Measurements from ENCODE around the gene EIF4A2.
"Not testable (repeated sequence)": the region's sequence is repeated elsewhere in the genome, so short reads cannot be mapped to it uniquely, and the experiment has no call there.

Gene EIF4A2

DNA sequence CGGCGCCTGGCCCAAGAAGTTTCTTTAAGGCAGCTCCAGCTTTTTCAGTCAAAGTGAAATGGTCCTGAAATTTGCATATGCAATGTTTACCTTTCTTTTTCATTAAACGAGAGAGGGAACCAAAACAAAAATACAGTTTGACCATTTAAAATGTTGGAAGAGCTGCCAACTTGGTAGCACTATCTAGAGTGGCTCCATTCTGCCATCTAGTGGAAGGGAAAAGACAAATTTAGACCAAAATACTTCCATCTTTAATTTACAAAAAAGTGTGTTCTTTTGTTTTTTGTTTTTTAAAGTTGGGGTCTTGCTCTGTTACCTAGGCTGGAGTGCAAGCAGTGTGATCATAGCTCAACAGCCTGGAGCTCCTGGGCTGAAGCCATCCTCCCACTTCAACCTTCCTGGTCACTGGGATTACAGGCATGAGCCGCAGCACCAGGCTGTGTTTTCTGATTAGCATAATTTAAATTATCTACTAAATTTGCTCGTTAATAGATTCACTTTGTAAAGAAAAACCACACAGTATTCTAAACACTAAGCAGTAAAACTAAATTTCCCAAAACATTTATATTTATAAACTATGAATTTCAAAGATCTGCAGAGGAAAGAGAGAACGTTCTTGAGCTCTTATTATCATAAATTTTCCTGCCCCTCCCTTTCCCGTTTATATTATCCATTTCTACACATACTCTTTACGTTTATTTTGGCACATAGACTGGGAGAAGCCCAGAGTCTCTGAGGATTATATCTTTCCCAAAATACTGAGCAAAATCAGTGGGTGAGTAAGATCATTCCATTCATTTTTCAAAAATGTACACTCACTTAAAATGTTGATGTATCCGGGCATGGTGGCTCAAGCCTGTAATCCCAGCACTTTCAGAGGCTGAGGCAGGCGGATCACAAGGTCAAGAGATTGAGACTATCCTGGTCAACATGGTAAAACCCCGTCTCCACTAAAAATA is 38.3 kb downstream of the EIF4A2 start:
- no peak for DNase-seq (ENCODE audit: low spot score)

DNA sequence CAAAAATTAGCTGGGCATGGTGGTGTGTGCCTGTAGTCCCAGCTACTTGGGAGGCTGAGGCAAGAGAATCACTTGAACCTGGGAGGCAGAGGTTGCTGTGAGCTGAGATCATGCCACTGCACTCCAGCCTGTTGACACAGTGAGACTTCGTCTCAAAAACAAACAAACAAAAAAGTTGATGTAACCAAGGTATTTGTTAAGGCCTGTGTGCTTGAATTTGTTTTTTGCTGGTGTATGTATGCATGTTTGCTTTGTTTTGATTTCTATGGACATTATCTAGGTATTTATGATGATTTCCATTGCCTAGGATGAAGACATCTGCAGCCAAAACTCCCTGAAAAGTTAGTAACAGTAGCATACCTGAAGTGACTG is 39.0 kb downstream of the EIF4A2 start:
- not testable (repeated sequence) for DNase-seq (ENCODE audit: low spot score)

DNA sequence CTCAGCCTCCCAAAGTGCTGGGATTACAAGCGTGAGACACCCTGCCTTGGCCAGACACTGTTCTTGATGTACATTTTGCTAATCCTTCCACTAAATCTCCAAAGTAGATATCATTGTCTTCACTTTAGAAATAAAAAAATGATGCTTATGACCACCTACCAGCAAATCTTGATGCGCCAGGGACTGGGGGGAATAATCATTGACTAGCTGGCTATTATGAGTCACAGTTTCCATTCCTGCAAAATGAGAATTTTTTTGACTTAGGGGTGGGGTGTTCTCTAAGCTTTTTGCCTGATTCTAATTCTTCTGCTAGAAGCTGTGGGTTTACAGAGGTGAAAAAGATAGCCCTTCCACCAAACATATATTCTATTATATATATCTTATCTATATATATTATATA is 40.0 kb downstream of the EIF4A2 start:
- DNase-seq (ENCODE audit: low spot score): no peak

DNA sequence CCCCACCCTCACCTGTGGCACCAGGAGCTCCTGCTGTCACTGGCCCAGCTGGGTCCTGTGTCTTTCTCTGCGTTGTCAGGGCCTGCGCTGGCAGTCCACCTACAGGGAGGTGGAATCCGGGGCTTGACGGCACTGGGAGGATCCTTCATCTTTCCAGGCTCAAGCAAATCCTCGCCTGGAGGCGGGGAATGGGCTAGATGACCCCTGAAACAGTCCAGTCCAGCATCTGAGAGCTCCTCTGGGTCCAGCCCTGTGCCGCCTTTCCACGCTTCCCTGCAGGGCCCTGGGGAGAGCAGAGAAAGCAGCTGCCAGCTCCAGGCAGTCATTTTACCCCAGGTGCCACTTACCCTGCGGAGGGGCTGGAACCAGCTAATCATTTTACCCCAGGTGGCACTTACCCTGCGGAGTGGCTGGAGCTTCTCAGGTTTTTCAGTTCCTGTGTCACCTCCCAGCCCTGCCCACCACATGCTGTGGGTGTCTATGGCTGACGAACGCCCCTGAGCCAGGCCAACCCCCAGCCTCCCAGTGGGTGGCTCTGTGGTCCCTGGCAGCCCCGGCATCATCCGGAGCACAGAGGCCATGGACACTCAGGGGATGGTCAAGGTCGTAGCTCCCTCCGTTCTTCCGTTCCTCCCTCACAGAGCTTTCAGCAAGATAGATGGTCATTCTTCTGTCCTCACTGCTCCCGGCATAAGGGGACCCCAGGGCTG is 41.2 kb downstream of the EIF4A2 start:
- peak; percentile 63 for DNase-seq (ENCODE audit: low spot score)

DNA sequence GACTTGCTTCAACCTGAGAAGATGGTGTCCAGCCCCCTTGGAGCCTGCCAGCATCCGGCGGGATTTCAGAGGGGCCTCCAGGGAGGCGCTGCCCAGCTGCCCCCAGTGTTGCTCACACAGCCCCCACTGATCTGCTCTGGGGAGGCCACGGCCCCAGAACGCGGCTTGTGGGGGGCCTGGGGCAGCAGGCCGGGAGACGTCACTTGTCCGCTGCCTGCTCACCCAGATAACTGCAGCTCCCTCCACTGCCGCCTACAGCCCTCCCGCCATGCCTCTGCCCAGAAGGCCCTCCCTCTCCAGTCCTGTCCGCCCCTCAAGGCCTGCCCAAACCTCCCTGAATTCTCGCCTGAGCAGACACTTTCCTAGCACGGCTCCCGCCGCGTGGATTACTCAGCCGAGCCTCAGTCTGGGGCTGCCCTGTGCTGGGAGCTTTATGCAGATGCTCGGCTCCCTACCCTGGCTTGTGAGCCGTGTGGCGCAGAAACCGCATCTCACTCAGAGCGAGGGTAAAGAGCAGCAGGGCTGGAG is 42.0 kb downstream of the EIF4A2 start:
- DNase-seq (ENCODE audit: low spot score): peak; percentile 79

DNA sequence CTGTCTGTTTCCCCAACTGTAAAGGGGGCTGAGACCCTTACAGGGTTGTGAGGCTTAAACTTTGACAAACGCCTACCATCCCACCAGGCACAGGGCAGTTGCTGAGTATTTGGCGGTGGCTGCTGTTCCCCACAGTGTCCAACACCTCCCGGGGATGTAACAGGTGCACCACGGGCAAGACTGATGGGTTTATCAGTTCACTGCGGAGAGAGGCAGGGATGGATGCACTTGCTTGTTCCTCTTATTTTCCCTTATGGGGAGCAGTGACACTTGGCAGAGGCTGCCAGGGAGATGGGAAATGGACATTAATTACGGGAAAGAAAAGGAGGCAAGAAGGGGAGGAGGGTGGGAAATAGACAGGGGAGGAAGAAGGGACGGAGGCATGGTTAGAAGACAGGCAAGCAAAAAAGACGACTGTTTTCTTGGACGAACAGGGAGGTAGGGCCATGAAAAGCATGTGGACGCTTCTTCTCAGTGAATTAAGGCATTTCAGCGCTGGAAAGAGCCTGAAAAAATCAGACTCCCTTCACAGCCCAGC is 42.6 kb downstream of the EIF4A2 start:
- DNase-seq (ENCODE audit: low spot score): no peak

DNA sequence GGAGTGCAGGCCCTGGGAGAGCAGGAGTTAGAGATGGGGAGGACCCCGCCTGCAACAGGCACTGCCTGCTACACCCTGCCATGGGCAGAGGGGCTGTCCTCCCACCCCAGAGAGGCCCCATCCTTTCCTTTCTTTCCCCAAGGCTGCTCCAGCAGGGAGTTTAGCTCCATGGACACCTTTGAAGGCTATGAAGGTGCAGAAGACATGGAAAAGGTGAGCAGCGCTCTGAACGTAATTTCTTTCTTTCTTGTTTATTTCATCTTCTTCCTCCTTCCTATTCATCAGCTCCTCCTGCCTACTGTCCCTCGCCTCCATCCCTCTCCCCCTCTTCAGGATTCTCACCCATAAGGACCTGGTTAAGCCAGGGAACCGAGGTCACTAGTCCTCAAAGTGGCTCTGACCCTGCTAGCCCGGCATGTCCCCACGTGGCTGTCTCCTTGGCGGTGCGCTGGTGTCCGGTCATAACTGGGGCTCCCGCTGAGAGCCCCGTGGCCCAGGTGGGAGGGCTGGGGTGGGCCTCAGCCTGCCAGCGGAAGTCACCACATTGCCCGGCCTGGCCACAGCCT is 43.1 kb downstream of the EIF4A2 start:
- DNase-seq (ENCODE audit: low spot score): no peak

DNA sequence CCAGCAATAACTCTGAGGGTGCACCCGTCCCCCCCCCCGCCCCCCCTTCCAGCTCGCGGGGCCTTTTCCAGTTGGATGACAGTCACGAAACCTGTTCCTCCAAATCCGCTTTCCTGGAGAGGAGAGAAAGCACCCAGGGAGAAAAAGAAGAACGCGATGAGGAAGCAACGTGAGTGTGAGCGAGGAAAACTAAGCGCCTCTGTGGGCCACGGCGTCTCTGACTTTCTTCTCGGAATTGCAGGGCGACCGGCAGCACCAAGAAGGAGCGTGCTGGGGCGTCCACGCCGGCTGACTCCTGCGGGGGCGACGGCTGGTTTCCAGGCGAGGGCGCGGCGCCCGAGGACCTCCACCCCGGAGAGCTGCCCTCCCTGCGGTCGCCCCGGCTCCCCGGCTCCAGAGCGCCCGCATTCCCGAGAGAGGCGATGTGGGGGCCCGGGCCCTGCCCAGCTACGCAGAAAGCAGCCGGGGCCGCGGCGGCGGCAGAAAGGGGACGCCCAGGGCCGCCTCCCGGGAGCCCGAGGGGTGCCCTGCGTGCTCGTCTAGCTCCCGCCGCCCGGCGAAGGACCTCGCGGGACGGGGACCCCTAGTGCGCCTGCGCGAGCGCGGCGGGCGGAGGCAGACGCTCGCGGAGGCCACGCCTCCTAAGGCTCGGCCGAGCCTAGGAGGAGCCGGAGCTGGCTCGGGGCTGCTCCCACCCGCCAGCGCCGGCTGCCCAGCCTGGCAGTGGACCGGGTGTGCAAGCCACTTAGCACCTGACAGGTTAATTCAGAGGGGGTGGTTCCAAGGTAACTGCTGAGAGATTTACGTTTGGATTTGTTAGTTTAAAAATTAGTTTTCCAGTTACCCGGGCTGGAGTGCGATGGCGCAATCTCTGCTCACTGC is 43.8 kb downstream of the EIF4A2 start:
- peak; percentile 85 for DNase-seq (ENCODE audit: low spot score)

DNA sequence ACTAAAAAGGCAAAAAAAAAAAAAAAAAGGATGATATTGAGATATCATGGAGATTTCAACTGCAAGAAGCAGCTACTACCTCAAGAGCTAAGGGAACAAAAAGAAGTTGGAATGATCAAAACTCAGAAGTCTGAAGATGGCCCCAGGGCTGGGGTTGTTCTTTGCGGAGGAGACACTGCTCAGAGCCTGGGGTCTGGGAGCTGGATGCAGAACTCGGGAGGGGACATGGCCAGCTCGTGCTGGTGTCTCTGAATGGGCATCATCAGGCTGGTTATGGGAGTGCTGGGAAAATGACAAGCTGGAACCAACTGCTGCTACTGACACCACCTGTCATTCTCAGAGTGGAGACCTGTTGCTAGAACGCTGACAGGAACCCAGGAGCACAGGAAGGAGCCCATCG is 45.0 kb downstream of the EIF4A2 start:
- DNase-seq (ENCODE audit: low spot score): no peak

DNA sequence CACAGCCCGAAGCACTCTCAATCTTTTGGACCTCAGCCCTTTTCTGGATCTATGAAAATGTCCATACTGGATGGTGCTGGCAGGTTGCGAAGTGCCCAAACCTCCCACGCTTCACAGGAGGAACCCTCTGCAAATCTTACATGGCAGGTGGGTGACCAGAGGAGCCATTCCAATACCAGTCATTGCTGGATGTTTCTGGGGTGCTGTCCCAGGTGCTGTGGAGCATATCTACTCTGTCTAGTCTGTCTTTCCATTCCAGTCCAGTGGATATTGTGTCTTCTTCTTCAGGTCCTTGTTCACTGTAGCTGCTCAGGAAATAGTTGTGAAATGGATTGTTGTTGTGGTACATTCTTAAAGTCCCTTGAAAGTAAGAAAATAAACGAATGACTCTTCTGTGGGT is 48.4 kb downstream of the EIF4A2 start:
- no peak for DNase-seq (ENCODE audit: low spot score)

DNA sequence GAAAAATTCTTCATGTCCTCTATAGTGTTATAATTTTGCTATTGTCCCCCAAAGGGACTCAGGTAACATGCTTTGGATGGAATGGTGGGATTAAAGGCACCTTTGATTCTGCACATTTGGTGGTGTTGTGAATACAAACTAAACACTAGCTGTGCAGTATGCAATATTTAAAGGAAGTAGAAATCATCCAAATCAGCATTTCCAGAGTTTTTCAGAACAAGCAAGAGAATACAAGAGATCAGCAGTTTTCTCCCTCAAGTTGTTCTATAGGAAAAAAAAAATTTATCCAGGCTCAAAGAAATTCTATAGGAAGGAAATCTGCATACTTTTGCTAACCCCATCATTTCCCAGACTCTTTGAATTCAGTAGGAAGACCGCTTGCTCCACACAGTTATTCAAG is 48.9 kb downstream of the EIF4A2 start:
- no peak for DNase-seq (ENCODE audit: low spot score)
